ENCODE data around the gene TNN.
A peak's percentile ranks its signal among the peaks of the same experiment; 100 is the strongest.
"Not testable (repeated sequence)": the region's sequence is repeated elsewhere in the genome, so short reads cannot be mapped to it uniquely, and the experiment has no call there.

TNN gene

DNA sequence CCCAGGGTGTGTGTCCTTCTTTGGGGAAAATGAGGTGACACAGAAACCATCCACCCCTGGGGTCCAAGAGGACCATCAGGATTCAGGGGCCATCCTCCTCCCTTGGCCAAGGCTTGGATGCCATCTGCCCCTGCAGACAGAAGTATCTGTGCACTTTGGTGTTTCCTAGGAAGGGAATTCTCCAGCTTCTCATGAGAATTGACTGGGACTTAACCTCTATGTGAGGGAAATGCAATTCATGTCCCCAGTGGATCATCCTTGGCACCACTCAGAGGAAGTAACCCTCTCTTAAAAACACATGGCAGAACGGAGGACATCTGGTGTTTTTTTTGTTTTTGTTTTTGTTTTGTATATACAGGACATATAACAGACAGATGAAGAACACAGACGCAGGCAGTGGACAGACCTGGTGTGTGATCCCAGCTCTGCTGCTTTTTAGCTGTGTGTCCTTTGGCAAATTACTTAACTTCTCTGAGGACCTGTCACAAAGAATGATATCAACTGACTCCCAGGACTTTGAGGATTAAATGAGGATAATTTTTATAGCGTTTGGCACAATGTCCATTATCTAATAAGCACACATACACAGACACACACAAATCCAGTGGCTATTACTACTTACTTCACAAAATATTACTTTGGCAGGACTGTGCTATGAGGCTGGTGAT, 3.8 kb downstream of the TNN start:
- DNase-seq = no peak

DNA sequence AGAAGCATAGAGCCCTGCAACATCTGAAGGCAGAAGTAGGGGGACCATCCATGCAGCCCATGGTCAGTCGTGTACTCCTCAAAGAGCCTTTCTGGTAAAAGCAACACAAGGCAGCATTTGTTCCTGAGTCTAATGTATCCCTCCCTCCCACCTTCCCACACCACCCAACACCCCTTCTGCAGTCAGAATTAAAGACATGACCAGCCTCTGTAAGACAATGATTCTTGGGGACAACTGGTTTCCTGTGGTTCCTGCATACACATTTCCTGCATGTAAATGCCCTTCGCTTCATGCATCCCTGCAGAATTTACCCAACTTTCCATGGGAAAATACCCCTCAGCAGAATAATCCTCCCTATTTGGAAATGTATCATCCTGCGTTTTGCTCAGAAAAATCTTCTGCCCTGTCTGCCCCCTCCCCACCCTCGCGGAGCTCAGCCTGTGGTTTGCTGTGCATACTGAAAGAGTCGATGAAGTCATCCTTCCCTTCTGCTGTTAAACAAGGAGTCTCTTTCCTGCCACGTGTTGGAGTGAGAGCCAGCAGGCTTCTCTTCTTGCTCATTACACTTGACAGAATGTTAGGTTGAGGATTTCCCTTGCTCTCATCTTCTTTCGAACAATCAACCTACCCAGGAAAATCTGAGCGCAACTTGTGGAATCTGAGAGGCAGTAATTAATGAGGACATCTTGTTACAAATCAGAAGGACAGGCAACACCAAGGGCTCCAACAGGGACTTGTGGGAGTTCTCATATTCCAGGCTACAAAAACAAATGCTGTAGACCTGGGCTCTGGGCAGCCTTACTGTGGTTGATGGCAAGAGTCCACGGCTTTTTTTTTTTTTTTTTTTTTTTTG, 4.7 kb downstream of the TNN start:
- DNase-seq = peak; percentile 56

DNA sequence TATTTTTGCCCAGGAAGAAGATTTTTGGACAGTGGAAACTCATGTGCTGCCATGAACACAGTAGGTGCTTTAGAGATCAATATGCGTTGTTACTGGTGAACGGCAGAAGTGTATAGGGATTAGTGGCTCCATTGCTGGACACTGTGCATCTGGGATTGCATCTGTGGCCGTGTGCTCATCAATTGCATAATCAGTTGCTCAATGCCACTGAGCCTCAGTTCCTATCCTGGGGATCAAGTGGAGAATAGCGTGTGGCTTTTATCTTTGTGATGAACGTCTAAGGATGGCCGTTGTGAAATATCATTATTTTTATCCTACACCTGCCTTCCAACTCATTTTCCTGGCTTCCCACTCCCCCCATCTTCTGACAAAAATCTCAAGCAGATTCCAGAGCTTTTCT, 5.4 kb downstream of the TNN start:
- no peak for DNase-seq

DNA sequence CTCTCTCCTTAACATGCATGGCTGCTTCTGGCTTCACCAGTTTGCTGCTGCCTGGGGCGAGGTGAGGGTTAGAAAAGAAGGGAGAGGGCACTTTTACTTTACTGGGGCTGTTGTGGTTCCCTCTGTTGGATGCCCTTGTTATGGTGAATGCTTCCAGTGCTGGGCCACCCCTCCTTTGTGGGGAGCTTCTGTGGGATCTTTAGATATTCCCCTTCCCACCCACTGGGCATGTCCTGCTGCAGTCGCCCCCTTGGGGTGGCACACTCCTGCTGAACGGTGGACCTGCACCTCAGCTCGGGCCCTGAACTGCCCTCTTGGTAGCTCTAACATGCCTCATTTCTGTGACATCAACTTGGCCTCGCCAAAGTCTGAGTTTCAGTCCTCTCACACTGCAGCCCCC, 6.0 kb downstream of the TNN start:
- DNase-seq = no peak

DNA sequence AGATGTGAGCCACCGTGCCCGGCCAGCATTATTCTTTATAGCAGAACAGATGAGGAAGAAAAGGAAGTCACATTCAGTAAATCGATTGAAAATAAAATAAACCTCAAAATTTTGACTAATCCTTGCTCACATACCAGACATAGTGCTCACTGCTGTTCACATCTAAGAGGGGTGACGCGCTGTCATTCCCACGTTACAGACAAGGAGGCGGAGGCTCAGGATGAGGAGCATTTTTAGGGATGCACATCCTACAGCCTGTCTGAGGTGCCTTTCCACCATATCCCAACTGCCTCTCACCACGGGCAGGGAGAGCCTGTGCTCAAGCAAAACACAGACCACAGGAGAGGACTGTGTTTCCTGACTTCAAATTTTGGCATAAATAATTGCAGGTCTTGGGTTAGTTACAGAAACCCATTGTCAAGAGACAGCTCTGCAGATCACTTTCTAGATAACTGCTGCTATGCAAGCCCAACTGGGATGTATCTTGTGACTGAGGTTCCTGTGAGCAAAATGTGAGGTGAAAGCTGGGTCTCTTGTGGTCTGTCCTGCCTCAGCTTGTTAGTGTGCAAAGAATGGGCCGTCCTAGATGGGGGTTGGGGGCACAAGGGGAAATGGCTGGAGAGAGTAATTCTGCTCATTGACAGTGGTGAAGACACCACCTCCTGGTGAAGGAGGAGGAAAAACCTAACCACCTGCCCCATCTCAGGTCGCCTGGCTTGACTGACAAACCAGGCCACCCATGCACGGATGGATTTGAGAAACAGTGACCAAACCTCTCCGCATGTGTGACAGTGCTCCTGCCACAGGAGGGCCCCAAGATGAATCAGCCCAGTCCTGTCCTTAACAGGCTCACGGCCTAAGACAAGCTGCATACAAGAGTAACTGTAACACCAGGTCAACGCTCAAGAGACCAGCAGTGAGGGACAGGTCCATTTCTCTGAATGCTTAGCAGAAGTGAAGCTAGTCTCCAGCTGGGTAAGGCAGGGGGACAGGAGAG, 8.2 kb downstream of the TNN start:
- DNase-seq = no peak

DNA sequence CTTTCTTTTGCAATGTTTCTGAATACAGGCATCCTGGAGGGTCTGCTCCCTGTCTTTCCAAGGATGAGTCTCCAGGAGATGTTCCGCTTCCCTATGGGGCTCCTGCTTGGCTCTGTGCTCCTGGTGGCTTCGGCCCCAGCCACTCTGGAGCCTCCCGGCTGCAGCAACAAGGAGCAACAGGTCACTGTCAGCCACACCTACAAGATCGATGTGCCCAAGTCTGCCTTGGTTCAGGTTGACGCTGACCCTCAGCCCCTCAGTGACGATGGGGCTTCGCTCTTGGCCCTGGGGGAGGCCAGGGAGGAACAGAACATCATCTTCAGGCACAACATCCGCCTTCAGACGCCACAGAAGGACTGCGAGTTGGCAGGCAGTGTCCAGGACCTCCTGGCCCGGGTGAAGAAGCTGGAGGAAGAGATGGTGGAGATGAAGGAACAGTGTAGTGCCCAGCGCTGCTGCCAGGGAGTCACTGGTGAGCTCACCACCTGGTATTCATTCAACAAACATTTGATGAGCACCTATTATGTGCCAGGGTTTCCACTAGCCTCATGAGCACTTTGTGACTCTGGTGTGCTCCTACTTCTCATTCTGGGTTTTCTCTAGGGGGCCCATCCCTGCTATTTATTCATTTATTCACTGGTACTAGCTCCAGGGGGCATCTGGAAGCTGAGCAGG, 9.9 kb downstream of the TNN start:
- DNase-seq = no peak

DNA sequence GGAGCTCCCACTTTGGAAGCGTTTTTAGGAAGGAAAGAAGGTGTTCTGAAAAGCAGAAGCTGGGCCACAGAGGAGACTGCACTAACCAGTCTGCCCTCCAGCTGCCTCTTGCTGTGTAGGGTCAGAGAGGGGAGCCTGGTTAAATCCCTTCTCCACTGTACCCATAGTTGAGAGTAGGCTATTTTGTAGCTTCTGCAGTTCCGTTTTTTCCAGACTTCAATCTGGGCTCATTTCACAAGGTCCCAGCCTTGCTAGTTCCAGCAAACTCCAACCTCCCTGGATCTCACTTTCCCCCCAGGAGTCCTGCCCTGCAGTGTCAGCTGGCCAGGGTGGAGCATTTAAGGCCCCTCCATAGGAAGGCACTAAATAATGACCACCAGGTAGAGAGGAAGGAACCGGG, 11.0 kb downstream of the TNN start:
- no peak for DNase-seq

DNA sequence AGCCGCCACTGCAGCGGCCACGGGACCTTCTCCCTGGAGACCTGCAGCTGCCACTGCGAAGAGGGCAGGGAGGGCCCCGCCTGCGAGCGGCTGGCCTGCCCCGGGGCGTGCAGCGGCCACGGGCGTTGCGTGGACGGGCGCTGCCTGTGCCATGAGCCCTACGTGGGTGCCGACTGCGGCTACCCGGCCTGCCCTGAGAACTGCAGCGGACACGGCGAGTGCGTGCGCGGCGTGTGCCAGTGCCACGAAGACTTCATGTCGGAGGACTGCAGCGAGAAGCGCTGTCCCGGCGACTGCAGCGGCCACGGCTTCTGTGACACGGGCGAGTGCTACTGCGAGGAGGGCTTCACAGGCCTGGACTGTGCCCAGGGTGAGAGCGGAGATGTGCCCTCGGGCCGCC, 11.7 kb downstream of the TNN start:
- no peak for DNase-seq

DNA sequence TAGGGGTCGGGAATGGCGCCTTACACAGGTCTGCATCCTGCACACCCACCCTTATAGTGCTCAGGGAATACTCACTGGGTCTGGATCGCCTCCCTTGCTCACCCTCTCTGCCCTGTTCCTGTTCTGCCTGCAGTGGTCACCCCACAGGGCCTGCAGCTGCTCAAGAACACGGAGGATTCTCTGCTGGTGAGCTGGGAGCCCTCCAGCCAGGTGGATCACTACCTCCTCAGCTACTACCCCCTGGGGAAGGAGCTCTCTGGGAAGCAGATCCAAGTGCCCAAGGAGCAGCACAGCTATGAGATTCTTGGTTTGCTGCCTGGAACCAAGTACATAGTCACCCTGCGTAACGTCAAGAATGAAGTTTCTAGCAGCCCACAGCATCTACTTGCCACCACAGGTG, 12.4 kb downstream of the TNN start:
- no peak for DNase-seq

DNA sequence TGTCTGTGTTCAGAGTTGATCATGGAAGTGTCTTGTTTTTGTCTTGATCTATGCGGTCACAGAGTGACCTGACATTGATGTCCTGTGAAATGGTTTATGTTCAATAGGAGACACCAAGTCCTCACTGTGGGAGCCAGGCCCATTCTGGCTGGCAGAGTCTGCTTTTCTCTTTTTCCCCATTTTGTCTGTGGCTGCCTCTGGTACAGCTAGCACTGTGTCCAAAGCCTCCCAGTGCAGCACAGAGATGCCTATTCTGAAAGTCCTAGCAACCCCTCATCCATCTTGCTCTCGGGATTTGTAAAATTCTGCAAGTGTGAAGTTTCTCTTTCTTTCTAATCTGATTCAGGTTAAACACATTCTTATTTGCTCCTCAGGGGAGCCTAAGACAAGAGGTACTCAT, 14.3 kb downstream of the TNN start:
- DNase-seq = no peak

DNA sequence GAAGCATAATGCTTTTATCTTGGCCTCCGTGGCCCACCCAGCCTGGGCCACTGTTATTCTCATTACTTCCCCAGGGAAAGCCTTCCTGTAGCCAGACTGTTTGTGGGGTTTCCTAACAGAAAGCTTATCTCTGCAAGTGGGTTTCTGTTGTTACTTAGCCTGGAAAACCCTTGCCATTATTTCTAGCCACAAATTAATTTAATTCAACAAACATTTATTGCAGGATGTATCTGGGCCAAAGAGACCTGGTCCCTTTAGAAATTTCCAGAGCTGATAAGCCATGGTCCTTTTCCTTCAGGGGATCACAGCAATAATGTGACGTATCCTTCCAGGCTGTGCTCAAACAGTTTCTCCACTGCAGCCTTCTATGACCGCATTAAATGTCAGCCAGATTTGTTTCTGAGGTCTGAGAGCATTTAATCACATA, 20.9 kb downstream of the TNN start:
- DNase-seq = no peak

DNA sequence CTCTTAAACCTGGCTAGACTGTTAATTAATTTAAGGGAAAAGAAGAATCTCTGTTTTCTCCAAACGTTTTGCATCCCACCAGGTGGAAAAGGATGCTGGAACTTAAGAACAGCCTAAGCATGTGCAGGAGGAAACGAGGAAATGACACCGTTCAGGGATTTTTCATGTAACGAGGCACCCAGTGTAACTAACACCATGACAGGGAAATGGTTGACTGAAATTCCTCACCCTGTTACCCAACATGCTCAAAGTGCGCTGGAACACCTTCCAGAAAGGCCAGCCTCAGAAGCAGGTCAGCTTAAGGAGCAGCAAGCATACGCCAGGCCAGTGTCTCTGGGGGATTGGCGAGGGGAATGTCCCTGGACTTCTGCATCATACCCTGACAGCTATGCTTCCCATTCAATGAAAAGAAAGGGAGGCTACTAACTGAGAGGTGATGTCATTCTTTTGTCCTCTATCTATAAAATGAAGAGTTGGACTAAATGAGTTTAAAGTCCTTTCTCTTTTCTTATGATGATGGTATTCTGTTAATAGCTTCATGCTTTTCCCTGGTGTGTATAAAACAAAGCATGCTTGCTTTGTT, 21.6 kb downstream of the TNN start:
- DNase-seq = no peak

DNA sequence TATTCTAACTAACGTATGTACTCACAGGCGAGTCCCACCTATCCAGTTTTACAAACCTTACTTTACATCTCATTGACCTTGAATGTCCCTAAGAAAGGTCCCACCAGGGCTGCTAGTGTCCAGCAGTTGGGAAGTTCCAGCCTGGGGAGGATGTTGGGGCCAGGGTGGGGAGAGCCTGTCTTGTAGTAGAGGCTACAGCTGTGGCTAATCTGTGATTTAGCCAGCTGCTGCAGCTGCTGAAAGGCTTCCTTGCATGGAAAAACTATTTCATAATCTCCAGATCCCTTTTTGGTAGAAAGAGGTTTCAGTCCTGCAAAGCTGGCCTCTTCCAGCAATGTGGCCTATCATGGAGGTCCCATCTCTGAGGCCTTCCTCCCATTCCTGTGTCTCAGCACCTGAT, 23.1 kb downstream of the TNN start:
- DNase-seq = no peak

DNA sequence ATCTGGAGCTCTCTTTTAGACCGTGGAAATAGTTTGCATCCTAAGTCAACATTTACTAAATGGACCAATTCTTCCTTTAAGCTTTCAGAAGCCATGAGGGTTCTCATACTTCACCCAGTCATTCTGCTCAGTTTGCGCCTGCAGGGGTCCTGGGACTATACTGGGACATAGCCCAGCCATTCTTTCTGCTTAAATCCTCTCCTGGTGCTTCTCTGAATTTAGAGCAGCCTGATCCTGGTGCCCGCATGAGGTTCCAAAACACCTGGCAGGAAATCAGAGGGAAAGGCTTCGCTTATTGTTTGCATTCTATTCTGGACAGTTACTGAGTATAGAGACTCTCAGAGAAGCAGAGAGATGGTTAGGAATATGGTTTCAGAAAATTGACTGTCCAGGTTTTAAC, 27.0 kb downstream of the TNN start:
- no peak for DNase-seq

DNA sequence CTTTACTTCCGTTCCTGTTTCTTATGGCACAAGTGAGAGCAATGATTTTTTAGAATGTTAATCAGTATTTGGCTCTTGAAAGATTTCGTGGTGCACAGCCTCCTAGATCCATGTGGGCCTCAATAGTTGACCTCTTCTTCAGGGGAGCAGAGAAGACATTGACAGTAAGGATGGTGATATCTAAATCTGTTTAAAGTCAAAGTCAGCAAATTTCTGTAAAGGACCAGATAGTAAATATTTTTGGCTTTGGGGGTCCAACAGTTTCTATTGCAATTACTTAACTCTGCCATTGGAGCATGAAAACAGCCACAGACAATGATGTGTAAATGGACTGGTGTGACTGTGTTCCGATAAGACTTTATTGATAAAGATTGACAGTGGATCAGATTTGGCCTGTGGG, 27.4 kb downstream of the TNN start:
- no peak for DNase-seq

DNA sequence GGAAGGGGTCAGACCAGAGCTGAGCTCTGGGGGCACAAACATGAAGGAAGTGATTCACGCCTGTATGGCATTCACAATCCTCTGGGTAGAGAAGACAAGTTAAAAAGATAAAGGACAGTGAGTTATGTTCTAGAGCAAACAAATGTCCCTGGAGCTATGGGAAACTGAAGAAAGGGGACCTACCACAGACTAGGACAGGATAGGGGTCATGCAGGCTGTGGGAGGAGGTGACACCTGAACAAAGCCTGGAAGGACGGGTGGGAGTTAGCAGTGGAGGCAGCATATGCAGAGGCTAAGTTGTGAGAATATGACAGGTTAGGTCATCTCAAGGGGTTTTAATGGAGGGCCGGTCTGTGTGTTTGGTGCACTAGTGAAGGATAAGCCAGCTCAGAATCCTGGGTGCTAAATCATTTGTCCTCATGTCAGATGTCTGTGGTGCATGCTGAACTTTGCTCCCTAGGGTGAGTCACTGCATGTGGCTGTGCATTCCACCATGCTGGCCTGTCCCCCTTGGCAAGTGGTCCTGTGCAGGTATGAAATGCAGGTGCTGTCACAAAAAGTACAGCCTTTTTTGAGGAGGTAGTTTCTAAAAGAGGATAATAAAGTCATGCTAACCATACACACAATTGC, 28.5 kb downstream of the TNN start:
- DNase-seq = no peak

DNA sequence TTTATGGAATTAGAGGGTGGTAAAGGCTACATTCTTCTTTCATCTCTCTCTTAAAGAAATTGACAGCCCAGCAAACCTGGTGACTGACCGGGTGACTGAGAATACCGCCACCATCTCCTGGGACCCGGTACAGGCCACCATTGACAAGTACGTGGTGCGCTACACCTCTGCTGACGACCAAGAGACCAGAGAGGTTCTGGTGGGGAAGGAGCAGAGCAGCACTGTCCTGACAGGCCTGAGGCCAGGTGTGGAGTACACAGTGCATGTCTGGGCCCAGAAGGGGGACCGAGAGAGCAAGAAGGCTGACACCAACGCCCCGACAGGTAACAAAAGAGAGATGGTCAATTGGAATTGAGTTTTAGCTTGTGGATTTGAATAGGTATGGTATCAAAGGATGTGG, 29.7 kb downstream of the TNN start:
- DNase-seq = no peak

DNA sequence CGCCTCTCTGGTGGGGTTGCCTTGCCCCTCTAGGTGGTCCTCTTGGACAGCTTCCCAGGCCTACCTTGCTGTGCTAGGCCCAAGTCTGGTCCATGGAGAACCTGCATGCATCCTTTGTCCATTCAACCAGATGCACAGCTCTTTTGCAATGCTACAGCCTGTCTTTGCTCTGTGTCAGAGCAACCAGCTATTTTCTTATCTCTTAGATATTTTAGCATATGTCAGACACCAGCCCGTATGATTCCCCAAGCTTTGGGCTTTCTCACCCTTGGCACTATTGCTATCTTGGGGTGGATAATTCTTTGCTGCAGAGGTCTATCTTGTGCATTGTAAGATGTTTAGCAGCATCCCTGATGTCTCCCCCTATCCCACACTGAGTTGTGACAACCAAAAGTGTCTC, 32.3 kb downstream of the TNN start:
- DNase-seq = no peak

DNA sequence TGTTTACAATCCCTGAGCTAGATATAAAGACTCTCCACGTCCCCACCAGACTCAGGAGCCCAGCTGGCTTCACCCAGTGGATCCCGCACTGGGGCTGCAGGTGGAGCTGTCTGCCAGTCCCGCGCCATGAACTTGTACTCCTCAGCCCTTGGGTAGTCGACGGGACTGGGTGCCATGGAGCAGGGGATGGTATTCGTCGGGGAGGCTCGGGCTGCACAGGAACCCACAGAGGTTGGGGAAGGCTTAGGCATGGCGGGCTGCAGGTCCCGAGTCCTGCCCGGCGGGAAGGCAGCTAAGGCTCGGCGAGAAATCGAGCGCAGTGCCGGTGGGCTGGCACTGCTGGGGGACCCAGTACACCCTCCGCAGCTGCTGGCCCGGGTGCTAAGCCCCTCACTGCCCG, 34.5 kb downstream of the TNN start:
- not testable (repeated sequence) for DNase-seq

DNA sequence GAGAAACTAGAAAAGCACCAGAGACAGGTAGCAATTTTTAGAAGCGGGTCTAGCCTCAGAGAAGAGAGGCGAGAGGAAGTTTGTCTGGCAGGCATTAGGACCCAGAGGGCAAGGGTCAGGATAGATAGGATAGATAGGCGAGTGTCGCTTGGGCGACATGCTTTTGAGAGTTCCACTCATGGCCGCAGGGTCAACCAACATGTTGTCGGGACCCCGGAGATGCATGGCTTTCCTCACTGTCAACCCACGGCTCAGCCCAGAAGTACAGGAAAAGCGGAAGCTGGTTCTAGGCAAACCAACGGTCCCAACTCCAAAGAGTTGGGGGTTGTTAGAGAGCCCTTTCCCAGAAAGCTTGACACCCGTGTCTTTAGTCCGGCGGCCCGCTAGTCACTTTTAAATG, 38.9 kb downstream of the TNN start:
- not testable (repeated sequence) for DNase-seq

DNA sequence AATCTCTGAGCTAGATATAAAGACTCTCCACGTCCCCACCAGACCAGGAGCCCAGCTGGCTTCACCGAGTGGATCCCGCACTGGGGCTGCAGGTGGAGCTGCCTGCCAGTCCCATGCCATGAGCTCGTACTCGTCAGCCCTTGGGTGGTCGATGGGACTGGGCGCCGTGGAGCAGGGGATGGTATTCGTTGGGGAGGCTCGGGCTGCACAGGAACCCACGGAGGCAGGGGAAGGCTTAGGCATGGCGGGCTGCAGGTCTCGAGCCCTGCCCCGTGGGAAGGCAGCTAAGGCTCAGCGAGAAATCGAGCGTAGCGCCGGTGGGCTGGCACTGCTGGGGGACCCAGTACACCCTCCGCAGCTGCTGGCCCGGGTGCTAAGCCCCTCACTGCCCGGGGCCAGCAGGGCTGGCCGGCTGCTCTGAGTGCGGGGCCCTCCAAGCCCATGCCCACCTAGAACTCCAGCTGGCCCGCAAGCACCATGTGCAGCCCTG, 40.7 kb downstream of the TNN start:
- not testable (repeated sequence) for DNase-seq

DNA sequence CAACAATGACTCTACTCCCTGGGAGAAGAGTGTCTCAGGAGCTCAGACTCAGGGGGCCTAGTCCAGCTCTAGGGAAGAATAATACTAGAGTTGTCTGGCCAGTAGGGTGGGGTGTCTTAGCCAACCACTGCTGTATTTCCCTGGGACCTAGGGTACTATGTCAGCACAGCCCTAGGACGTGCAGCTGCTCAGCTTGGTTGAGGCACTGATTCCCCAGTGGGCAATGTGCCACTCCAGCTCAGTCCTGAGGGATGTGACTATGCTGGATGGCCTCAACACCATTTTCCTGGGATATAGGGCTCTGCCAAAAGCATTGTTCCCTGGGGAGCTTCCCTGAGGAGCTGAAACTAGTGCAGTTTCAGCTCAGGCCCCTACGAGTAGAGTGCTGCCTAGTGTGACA, 47.4 kb downstream of the TNN start:
- no peak for DNase-seq

Data from activated CD4-positive, alpha-beta T cell treated with anti-CD3 and anti-CD28 coated beads for 48 hours (primary cell).